HCT116 (cell line): ENCODE data around the gene ZIC5. TPM values are rescaled to one million over a fixed set of nuclear protein-coding genes. Genes with fewer than 3 reads are reported as not detected.

Source experiments
- ATAC-seq: fragments of 200-7000 bp; cut with Tn5 transposase; 2 replicates; pipeline ENCODE4 v1.9.1; 2020; ENCODE audit warnings: mild to moderate bottlenecking, moderate library complexity
- BruUV-seq: library from RNA; stranded (reverse); fragments of 400-500 nt; replicated peaks from 2 replicates; lab custom pipeline; 2021; lab: Mats Ljungman, UMichigan
- CTCF ChIA-PET: fragments of 300-600 bp; sonication (Branson Sonifier 250); formaldehyde crosslinking; loops from one replicate; lab custom pipeline; 2021; ENCODE audit warnings: antibody characterized with exemption; lab: Charles Lee
- POLR2A ChIA-PET: fragments of 300-600, 350-600 bp; sonication (Branson Sonifier 250); formaldehyde crosslinking; loops from one replicate; lab custom pipeline; 2021; ENCODE audit warnings: antibody characterized with exemption; lab: Charles Lee
- RAD21 ChIA-PET, 2 experiments: fragments of 300-600 bp; sonication (Branson Sonifier 250); formaldehyde crosslinking; loops; one replicate each; lab custom pipeline; 2023; ENCODE audit warnings: low total read pairs in 2 of 2; ENCODE audit not compliant: uncharacterized antibody in 2 of 2, unreplicated experiment in 2 of 2, low non-redundant PET in 1 of 2; lab: Charles Lee
- DNase-seq: peaks from one replicate; pipeline ENCODE4 v3.0.0-alpha.2; 2010; ENCODE audit warnings: low read depth, low spot score
- H2AFZ ChIP-seq: fragments of 200-600 bp; shearing (Covaris generic), sonication (generic); 2 replicates; pipeline ENCODE4 v1.6.1; 2017; ENCODE audit warnings: low read depth, mixed run types, mixed read lengths, antibody characterized with exemption, low read length; ENCODE audit not compliant: poor library complexity, severe bottlenecking
- H3K27ac ChIP-seq: 2 replicates; pipeline ENCODE4 v1.5.1; 2012; ENCODE audit warnings: low read depth, low read length
- H3K27me3 ChIP-seq: fragments of 200-600 bp; sonication (generic); 2 replicates; pipeline ENCODE4 v1.6.1; 2016; ENCODE audit warnings: mixed run types, low read length, mixed read lengths; ENCODE audit not compliant: insufficient read depth
- H3K36me3 ChIP-seq, 2 experiments: fragments of 200-500 bp in 1 of 2; fragments of 200-600 bp in 1 of 2; sonication (Bioruptor generic) in 1 of 2; sonication (generic) in 1 of 2; 2 replicates each; pipeline versions ENCODE4 v1.5.1 to v1.6.1; 2014 to 2016; ENCODE audit warnings: low read length in 2 of 2, inconsistent platforms in 1 of 2, mixed read lengths in 1 of 2, mixed run types in 1 of 2; ENCODE audit not compliant: insufficient read depth in 2 of 2, control insufficient read depth in 1 of 2
- H3K4me1 ChIP-seq, 2 experiments: fragments of 200-600 bp in 1 of 2; sonication (generic) in 1 of 2; 2 replicates each; pipeline versions ENCODE4 v1.5.1 to v1.6.1; 2012 to 2017; ENCODE audit warnings: low read length in 2 of 2, inconsistent platforms in 1 of 2, mild to moderate bottlenecking in 1 of 2, mixed read lengths in 1 of 2, mixed run types in 1 of 2, moderate library complexity in 1 of 2; ENCODE audit not compliant: insufficient read depth in 2 of 2, control insufficient read depth in 1 of 2
- H3K4me2 ChIP-seq: fragments of 200-600 bp; sonication (generic); 2 replicates; pipeline ENCODE4 v1.6.1; 2017; ENCODE audit warnings: mixed run types, low read length, mixed read lengths
- H3K4me3 ChIP-seq, 2 experiments: fragments of 200-600 bp in 1 of 2; sonication (generic) in 1 of 2; replicated peaks in 1 of 2; 2 replicates each; pipeline ENCODE4 v1.5.1; 2011 to 2016; ENCODE audit warnings: low read length in 2 of 2, control low read depth in 1 of 2, low read depth in 1 of 2, mild to moderate bottlenecking in 1 of 2, mixed read lengths in 1 of 2, mixed run types in 1 of 2
- H3K79me2 ChIP-seq: fragments of 200-600 bp; sonication (generic); 2 replicates; pipeline ENCODE4 v1.6.1; 2017; ENCODE audit warnings: mild to moderate bottlenecking, mixed run types, low read length, moderate library complexity, mixed read lengths; ENCODE audit not compliant: insufficient read depth
- H3K9ac ChIP-seq: fragments of 200-600 bp; sonication (generic); 2 replicates; pipeline ENCODE4 v1.6.1; 2016; ENCODE audit warnings: low read length, mixed read lengths
- H3K9me2 ChIP-seq: fragments of 200-600 bp; sonication (generic), shearing (Covaris generic); 2 replicates; pipeline ENCODE4 v1.6.1; 2017; ENCODE audit warnings: mixed run types, mild to moderate bottlenecking, moderate library complexity; ENCODE audit not compliant: insufficient read depth
- H3K9me3 ChIP-seq, 2 experiments: fragments of 200-500 bp in 1 of 2; fragments of 200-600 bp in 1 of 2; sonication (Bioruptor generic) in 1 of 2; sonication (generic) in 1 of 2; 2 replicates each; pipeline ENCODE4 v1.6.1; 2014 to 2017; ENCODE audit warnings: low read length in 2 of 2, mixed read lengths in 2 of 2, inconsistent platforms in 1 of 2, low read depth in 1 of 2, mild to moderate bottlenecking in 1 of 2, mixed run types in 1 of 2, moderate library complexity in 1 of 2; ENCODE audit not compliant: control insufficient read depth in 1 of 2, insufficient read depth in 1 of 2
- H4K20me1 ChIP-seq: fragments of 200-600 bp; sonication (generic), shearing (Covaris generic); 2 replicates; pipeline ENCODE4 v1.6.1; 2017; ENCODE audit warnings: mixed run types, mild to moderate bottlenecking, moderate library complexity; ENCODE audit not compliant: insufficient read depth
- ATF3 ChIP-seq: IDR thresholded peaks from 2 replicates; pipeline ENCODE4 v1.6.1; 2012
- EGR1 ChIP-seq: IDR thresholded peaks from 2 replicates; pipeline ENCODE4 v1.6.1; 2012; ENCODE audit warnings: low read depth
- ELF1 ChIP-seq: IDR thresholded peaks from 2 replicates; pipeline ENCODE4 v1.6.1; 2012; ENCODE audit warnings: low read depth, borderline replicate concordance
- FOSL1 ChIP-seq: IDR thresholded peaks from 2 replicates; pipeline ENCODE4 v1.6.1; 2012; ENCODE audit warnings: low read depth
- JUND ChIP-seq: IDR thresholded peaks from 2 replicates; pipeline ENCODE4 v1.6.1; 2012
- SIN3A ChIP-seq: IDR thresholded peaks from 2 replicates; pipeline ENCODE4 v1.6.1; 2012; ENCODE audit warnings: low read depth
- SRF ChIP-seq: IDR thresholded peaks from 2 replicates; pipeline ENCODE4 v1.6.1; 2012; ENCODE audit warnings: low read depth
- ZNF274 ChIP-seq: fragments of 200-500 bp; sonication (Bioruptor generic); IDR thresholded peaks from 2 replicates; pipeline ENCODE4 v1.6.1; 2014; ENCODE audit warnings: mild to moderate bottlenecking, low read depth, low read length, inconsistent platforms
- intact Hi-C: fragments of 100-400 bp; cut with micrococcal nuclease; formaldehyde crosslinking; loops from 2 replicates; pipeline ENCODE4 v1.10.0; 2022
- total RNA-seq: library from RNA; stranded (reverse); gene quantifications from one replicate; pipeline ENCODE4 v1.2.1, GENCODE V29; 2021; ENCODE audit not compliant: unreplicated experiment
- TF ChIP-seq, protein P1 (sequence below): IDR thresholded peaks from 2 replicates; pipeline ENCODE4 v1.6.1; 2011; ENCODE audit warnings: mild to moderate bottlenecking, low read length, moderate library complexity; ENCODE audit not compliant: insufficient replicate concordance; ENCODE audit errors: extremely low read depth
- TF ChIP-seq, protein P2 (sequence below): IDR thresholded peaks from 2 replicates; pipeline ENCODE4 v1.6.1; 2012

Gene ZIC5
- total RNA-seq, 1 experiment from 2014 or later, result 10.3 TPM

GRCh38 chr13:99930925-99931324 lies 40.6 kb downstream of the ZIC5 start:
- no peaks in the 10 kb centered on the region for H4K20me1 ChIP-seq
- H3K4me3 ChIP-seq, result no peak overlapping the region
- BruUV-seq, result no TSS peak
- intact Hi-C loops, result no loop called here
- H3K27ac ChIP-seq, result no peak overlapping the region
- DNase-seq (no peak), ATAC-seq (no peak)
- H3K9me2 ChIP-seq, result no peaks in the 10 kb centered on the region
- H2AFZ ChIP-seq, result no peak overlapping the region
- no peaks in the 10 kb centered on the region for H3K9me3 ChIP-seq
- no peaks in the 10 kb centered on the region for H3K36me3 ChIP-seq
- H3K27me3 ChIP-seq, result no peaks in the 10 kb centered on the region
- H3K4me2 ChIP-seq, result no peak overlapping the region
- no peak for TF ChIP-seq ATF3
- TF ChIP-seq SIN3A, result no peak
- no peak for TF ChIP-seq ELF1
- TF ChIP-seq, protein P1, sequence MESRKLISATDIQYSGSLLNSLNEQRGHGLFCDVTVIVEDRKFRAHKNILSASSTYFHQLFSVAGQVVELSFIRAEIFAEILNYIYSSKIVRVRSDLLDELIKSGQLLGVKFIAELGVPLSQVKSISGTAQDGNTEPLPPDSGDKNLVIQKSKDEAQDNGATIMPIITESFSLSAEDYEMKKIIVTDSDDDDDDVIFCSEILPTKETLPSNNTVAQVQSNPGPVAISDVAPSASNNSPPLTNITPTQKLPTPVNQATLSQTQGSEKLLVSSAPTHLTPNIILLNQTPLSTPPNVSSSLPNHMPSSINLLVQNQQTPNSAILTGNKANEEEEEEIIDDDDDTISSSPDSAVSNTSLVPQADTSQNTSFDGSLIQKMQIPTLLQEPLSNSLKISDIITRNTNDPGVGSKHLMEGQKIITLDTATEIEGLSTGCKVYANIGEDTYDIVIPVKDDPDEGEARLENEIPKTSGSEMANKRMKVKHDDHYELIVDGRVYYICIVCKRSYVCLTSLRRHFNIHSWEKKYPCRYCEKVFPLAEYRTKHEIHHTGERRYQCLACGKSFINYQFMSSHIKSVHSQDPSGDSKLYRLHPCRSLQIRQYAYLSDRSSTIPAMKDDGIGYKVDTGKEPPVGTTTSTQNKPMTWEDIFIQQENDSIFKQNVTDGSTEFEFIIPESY, result no peak
- no peak for TF ChIP-seq SRF
- TF ChIP-seq, protein P2, sequence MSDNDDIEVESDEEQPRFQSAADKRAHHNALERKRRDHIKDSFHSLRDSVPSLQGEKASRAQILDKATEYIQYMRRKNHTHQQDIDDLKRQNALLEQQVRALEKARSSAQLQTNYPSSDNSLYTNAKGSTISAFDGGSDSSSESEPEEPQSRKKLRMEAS, result no peak
- no peak for TF ChIP-seq ZNF274
- no peak for TF ChIP-seq EGR1
- no peak for TF ChIP-seq FOSL1
- no peak for TF ChIP-seq JUND
- peaks cover 0 to 9% of the 10 kb centered on the region in 2 experiments; a peak in 1 of 4 replicates for H3K4me1 ChIP-seq
- H3K79me2 ChIP-seq, result no peaks in the 10 kb centered on the region
- no peak overlapping the region for H3K9ac ChIP-seq
- ChIA-PET CTCF (no interaction called here), POLR2A (no interaction called here), RAD21 (no interaction called here)
